GM12878 (cell line): Measurements from ENCODE around the gene MIGA2. TPM values are rescaled to one million over a fixed set of nuclear protein-coding genes. Genes with fewer than 3 reads are reported as not detected.

Experiments
- ATAC-seq: fragments of 200-7000 bp; cut with Tn5 transposase; 3 replicates; pipeline ENCODE4 v1.9.1; 2020; ENCODE audit warnings: mild to moderate bottlenecking, moderate library complexity
- BruUV-seq: library from RNA; stranded (reverse); fragments of 400-500 nt; replicated peaks from 2 replicates; lab custom pipeline; 2021; lab: Mats Ljungman, UMichigan
- CTCF ChIA-PET: fragments of 300-600 bp; sonication (Branson Sonifier 250); formaldehyde crosslinking; extraction: SDS; loops from one replicate; lab custom pipeline; 2021; ENCODE audit warnings: inconsistent platforms; lab: Yijun Ruan, JAX
- POLR2A ChIA-PET: fragments of 350-600 bp; formaldehyde crosslinking; extraction: SDS; loops from one replicate; lab custom pipeline; 2021; ENCODE audit warnings: inconsistent platforms; lab: Charles Lee
- RAD21 ChIA-PET: fragments of 300-600 bp; sonication (Branson Sonifier 250); formaldehyde crosslinking; loops from one replicate; lab custom pipeline; 2023; ENCODE audit warnings: antibody characterized with exemption; ENCODE audit not compliant: unreplicated experiment; lab: Charles Lee
- SMC1A ChIA-PET: fragments of 300-600 bp; sonication (Branson Sonifier 250); formaldehyde crosslinking; loops from one replicate; lab custom pipeline; 2023; ENCODE audit not compliant: unreplicated experiment, uncharacterized antibody; lab: Charles Lee
- DNase-seq: peaks from one replicate; pipeline ENCODE4 v3.0.0-alpha.2; 2011; ENCODE audit warnings: low read depth, low spot score
- FAIRE-seq: peaks from 3 replicates; lab custom pipeline; 2011; peaks lifted over from hg19 to GRCh38; lab: Jason Lieb, UNC
- H2AFZ ChIP-seq: 2 replicates; pipeline ENCODE4 v1.6.0; 2011; ENCODE audit warnings: low read depth, low read length, control low read depth; ENCODE audit not compliant: control insufficient read depth
- H3K27ac ChIP-seq: 2 replicates; pipeline ENCODE4 v1.5.1; 2011; ENCODE audit warnings: control low read depth; ENCODE audit not compliant: control insufficient read depth, insufficient read depth
- H3K27me3 ChIP-seq, 2 experiments: replicated peaks in 1 of 2; 2 replicates each; pipeline versions ENCODE4 v1.6.0 to v1.6.1; 2011; ENCODE audit warnings: low read length in 1 of 2; ENCODE audit not compliant: control insufficient read depth in 2 of 2, insufficient read depth in 2 of 2
- H3K36me3 ChIP-seq, 2 experiments: 2 replicates each; pipeline ENCODE4 v1.5.1; 2011; ENCODE audit warnings: low read length in 1 of 2; ENCODE audit not compliant: control insufficient read depth in 2 of 2, insufficient read depth in 2 of 2
- H3K4me1 ChIP-seq: 2 replicates; pipeline ENCODE4 v1.6.1; 2011; ENCODE audit warnings: mild to moderate bottlenecking, low read length, moderate library complexity, mixed read lengths; ENCODE audit not compliant: control insufficient read depth, insufficient read depth
- H3K4me2 ChIP-seq: 2 replicates; pipeline ENCODE4 v1.6.0; 2011; ENCODE audit warnings: control low read depth; ENCODE audit not compliant: control insufficient read depth, insufficient read depth
- H3K4me3 ChIP-seq: fragments of 200-600 bp; sonication (generic); 2 replicates; pipeline ENCODE4 v1.5.1; 2016
- H3K79me2 ChIP-seq: 2 replicates; pipeline ENCODE4 v1.6.0; 2011; ENCODE audit warnings: low read length; ENCODE audit not compliant: control insufficient read depth, insufficient read depth
- H3K9ac ChIP-seq: 2 replicates; pipeline ENCODE4 v1.8.0; 2011; ENCODE audit warnings: low read length, control low read depth, mixed read lengths; ENCODE audit not compliant: control insufficient read depth, insufficient read depth
- H3K9me3 ChIP-seq: replicated peaks from 3 replicates; pipeline ENCODE4 v1.5.1; 2011; ENCODE audit warnings: mild to moderate bottlenecking, low read length; ENCODE audit not compliant: control insufficient read depth, insufficient read depth
- H4K20me1 ChIP-seq: 2 replicates; pipeline ENCODE4 v1.6.0; 2011; ENCODE audit not compliant: control insufficient read depth, insufficient read depth
- FOXK2 ChIP-seq: fragments of 450-650 bp; IDR thresholded peaks from 2 replicates; pipeline ENCODE4 v1.6.1; 2017; ENCODE audit warnings: mild to moderate bottlenecking, moderate library complexity
- GATAD2B ChIP-seq: fragments of 450-650 bp; conservative IDR thresholded peaks from 2 replicates; pipeline ENCODE4 v1.6.1; 2017; ENCODE audit warnings: low read depth, mild to moderate bottlenecking, moderate library complexity
- HCFC1 ChIP-seq: fragments of 150-350 bp; IDR thresholded peaks from 2 replicates; pipeline ENCODE4 v1.6.1; 2014; ENCODE audit warnings: low read length
- KAT2A ChIP-seq: conservative IDR thresholded peaks from 2 replicates; pipeline ENCODE4 v1.6.1; 2011; ENCODE audit warnings: low read depth, low read length; ENCODE audit not compliant: control insufficient read depth
- NR2F1 ChIP-seq: fragments of 450-650 bp; conservative IDR thresholded peaks from 2 replicates; pipeline ENCODE4 v1.6.1; 2017; ENCODE audit warnings: mild to moderate bottlenecking
- PAX5 ChIP-seq: IDR thresholded peaks from 2 replicates; pipeline ENCODE4 v1.6.1; 2011; ENCODE audit warnings: low read depth, low read length, borderline replicate concordance
- POLR2A ChIP-seq: IDR thresholded peaks from 2 replicates; pipeline ENCODE4 v1.6.1; 2011; ENCODE audit warnings: low read depth, mild to moderate bottlenecking, low read length
- RB1 ChIP-seq: fragments of 450-650 bp; formaldehyde crosslinking; IDR thresholded peaks from 2 replicates; pipeline ENCODE4 v1.6.1; 2017; ENCODE audit warnings: mild to moderate bottlenecking, borderline replicate concordance
- RUNX3 ChIP-seq: IDR thresholded peaks from 2 replicates; pipeline ENCODE4 v1.6.1; 2012; ENCODE audit warnings: low read length, inconsistent platforms
- SIX5 ChIP-seq: IDR thresholded peaks from 2 replicates; pipeline ENCODE4 v1.6.1; 2011; ENCODE audit warnings: mild to moderate bottlenecking, low read depth, low read length, moderate library complexity; ENCODE audit not compliant: severe bottlenecking
- SKIL ChIP-seq: fragments of 450-650 bp; IDR thresholded peaks from 2 replicates; pipeline ENCODE4 v1.6.1; 2017; ENCODE audit warnings: mild to moderate bottlenecking, low read depth, inconsistent platforms; ENCODE audit not compliant: poor library complexity, severe bottlenecking
- SMAD5 ChIP-seq: IDR thresholded peaks from 2 replicates; pipeline ENCODE4 v1.6.1; 2016; ENCODE audit warnings: antibody characterized with exemption, low read depth
- STAT3 ChIP-seq: IDR thresholded peaks from 2 replicates; pipeline ENCODE4 v1.6.1; 2011; ENCODE audit warnings: low read depth, low read length, improper control_type of control experiment
- TBL1XR1 ChIP-seq: IDR thresholded peaks from 2 replicates; pipeline ENCODE4 v1.6.1; 2012; ENCODE audit warnings: low read depth, low read length, improper control_type of control experiment
- ZBED1 ChIP-seq: IDR thresholded peaks from 2 replicates; pipeline ENCODE4 v1.6.1; 2016; ENCODE audit warnings: borderline replicate concordance
- ZNF384 ChIP-seq: IDR thresholded peaks from 2 replicates; pipeline ENCODE4 v1.6.1; 2012; ENCODE audit warnings: low read depth, mild to moderate bottlenecking, low read length, improper control_type of control experiment, borderline replicate concordance
- ZSCAN29 ChIP-seq: fragments of 450-650 bp; IDR thresholded peaks from 2 replicates; pipeline ENCODE4 v1.6.1; 2017; ENCODE audit warnings: mild to moderate bottlenecking, moderate library complexity
- WGBS: methylation state at CpG from one replicate; pipeline ENCODE4 v1.1.6; 2016; ENCODE audit warnings: low lambda C conversion rate; ENCODE audit not compliant: insufficient replicate concordance, insufficient coverage; ENCODE audit errors: missing lambda C conversion rate; 5-methylcytosine and 5-hydroxymethylcytosine counted together
- in situ Hi-C: fragments of 300-500 bp; cut with MboI; formaldehyde crosslinking; loops from 9 replicates; pipeline ENCODE4 v1.14.3; 2018; ENCODE audit warnings: mixed read lengths
- intact Hi-C: fragments of 100-400 bp; cut with micrococcal nuclease; formaldehyde crosslinking; loops from one replicate; pipeline ENCODE4 v1.14.2; 2022; ENCODE audit not compliant: unreplicated experiment
- polyA plus RNA-seq, 11 experiments: library from polyadenylated mRNA; depleted of rRNA in 4 of 11; unstranded in 6 of 11; stranded (reverse) in 5 of 11; fragments of >200 nt; fragmentation: Nextera tagmentation in 4 of 11; fragmentation: Illumina TruSeq in 1 of 11; extraction: Ambion mirVana in 4 of 11; extraction: Trizol in 1 of 11; gene quantifications; 1 replicate in 1 of 11; 2 replicates in 10 of 11; pipeline versions ENCODE4 v1.2.1 to v1.2.3, GENCODE V29; 2011 to 2016; ENCODE audit warnings: inconsistent platforms in 2 of 11, missing spikeins in 2 of 11, low read depth in 1 of 11
- total RNA-seq, 4 experiments: library from RNA; depleted of rRNA in 3 of 4; stranded (reverse); fragments of >200 nt in 3 of 4; fragmentation: Illumina TruSeq in 1 of 4; extraction: Trizol in 1 of 4; gene quantifications; 2 replicates each; pipeline versions ENCODE4 v1.2.1 to v1.2.3, GENCODE V29; 2013 to 2021
- TF ChIP-seq, protein P1 (sequence below): IDR thresholded peaks from 2 replicates; pipeline ENCODE4 v1.6.1; 2012; ENCODE audit warnings: low read depth, low read length, improper control_type of control experiment

MIGA2 gene
- total and polyA plus RNA-seq, 10 of the 15 experiments (the other 5 are each of a cell fraction or from before 2014, with no cell fraction given) = 0.14 to 31.0 (median 12.7) TPM

DNA sequence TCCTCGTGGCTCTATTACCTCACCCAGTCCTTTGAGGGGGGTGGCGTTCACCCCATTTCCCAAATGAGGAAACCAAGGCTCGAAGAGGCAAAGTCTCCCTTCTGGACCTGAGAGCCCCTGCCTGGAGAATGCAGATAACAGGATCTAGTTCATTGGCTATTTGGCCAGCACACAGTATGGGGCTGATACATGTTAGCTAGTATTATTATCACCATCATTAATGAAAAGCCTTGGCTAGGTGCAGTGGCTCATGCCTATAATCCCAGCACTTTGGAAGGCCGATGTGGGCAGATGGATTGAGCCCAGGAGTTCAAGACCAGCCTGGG is 12.6 kb upstream of the MIGA2 start:
- H3K27me3 ChIP-seq = no peaks in the 10 kb centered on the region
- 86% methylated on average over 4 of the region's 4 CpGs for WGBS
- no TSS peak for BruUV-seq
- H2AFZ ChIP-seq = no peak overlapping the region
- no peaks in the 10 kb centered on the region for H3K9me3 ChIP-seq
- no peak overlapping the region for H3K4me2 ChIP-seq
- in situ Hi-C loops (no loop called here), intact Hi-C loops (no loop called here)
- no peak for FAIRE-seq
- ATAC-seq = no peak
- no peak for TF ChIP-seq GATAD2B
- no peak for TF ChIP-seq SKIL
- TF ChIP-seq STAT3 = no peak
- TF ChIP-seq FOXK2 = no peak
- no peak for TF ChIP-seq KAT2A
- no peak for TF ChIP-seq SMAD5
- TF ChIP-seq RB1 = no peak
- TF ChIP-seq ZSCAN29 = no peak
- TF ChIP-seq ZNF384 = no peak
- no peak for TF ChIP-seq POLR2A
- TF ChIP-seq, protein P1, sequence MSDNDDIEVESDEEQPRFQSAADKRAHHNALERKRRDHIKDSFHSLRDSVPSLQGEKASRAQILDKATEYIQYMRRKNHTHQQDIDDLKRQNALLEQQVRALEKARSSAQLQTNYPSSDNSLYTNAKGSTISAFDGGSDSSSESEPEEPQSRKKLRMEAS = no peak
- TF ChIP-seq RUNX3 = no peak
- TF ChIP-seq ZBED1 = no peak
- no peak for TF ChIP-seq NR2F1
- TF ChIP-seq SIX5 = no peak
- no peak for TF ChIP-seq PAX5
- TF ChIP-seq HCFC1 = no peak
- TF ChIP-seq TBL1XR1 = no peak
- H3K9ac ChIP-seq = no peak overlapping the region
- no peak overlapping the region for H3K4me3 ChIP-seq
- ChIA-PET CTCF (no interaction called here), RAD21 (no interaction called here), SMC1A (no interaction called here), POLR2A (interaction anchor here (0.6 kb wide), 1 partner anchor 463 kb away, joined by 3 read pairs; no protein-coding TSS in a partner anchor)
- no peak for DNase-seq
- H3K4me1 ChIP-seq = peaks cover 8% of the 10 kb centered on the region
- H3K79me2 ChIP-seq = peaks cover 13% of the 10 kb centered on the region
- no peak overlapping the region for H3K27ac ChIP-seq
- no peaks in the 10 kb centered on the region for H3K36me3 ChIP-seq
- H4K20me1 ChIP-seq = no peaks in the 10 kb centered on the region
